Measurements from ENCODE around the gene RNLS.

- TF ChIP-seq EP300 (IDR thresholded peaks at IDR 0.05) = no peak
- TF ChIP-seq, protein P1, sequence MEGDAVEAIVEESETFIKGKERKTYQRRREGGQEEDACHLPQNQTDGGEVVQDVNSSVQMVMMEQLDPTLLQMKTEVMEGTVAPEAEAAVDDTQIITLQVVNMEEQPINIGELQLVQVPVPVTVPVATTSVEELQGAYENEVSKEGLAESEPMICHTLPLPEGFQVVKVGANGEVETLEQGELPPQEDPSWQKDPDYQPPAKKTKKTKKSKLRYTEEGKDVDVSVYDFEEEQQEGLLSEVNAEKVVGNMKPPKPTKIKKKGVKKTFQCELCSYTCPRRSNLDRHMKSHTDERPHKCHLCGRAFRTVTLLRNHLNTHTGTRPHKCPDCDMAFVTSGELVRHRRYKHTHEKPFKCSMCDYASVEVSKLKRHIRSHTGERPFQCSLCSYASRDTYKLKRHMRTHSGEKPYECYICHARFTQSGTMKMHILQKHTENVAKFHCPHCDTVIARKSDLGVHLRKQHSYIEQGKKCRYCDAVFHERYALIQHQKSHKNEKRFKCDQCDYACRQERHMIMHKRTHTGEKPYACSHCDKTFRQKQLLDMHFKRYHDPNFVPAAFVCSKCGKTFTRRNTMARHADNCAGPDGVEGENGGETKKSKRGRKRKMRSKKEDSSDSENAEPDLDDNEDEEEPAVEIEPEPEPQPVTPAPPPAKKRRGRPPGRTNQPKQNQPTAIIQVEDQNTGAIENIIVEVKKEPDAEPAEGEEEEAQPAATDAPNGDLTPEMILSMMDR (IDR thresholded peaks at IDR 0.05) = no peak
These were observed 327.0 kb downstream of the RNLS start for GRCh38 chr10:88256013-88256680.

Data from sigmoid colon (tissue), 4 donors.